ENCODE results near the gene DOC2A. TPM values are rescaled to one million over a fixed set of nuclear protein-coding genes. Genes with fewer than 3 reads are reported as not detected.

The DOC2A gene
- total RNA-seq = 0.33 TPM in 1 of 2 replicates, not detected in the other

DNA sequence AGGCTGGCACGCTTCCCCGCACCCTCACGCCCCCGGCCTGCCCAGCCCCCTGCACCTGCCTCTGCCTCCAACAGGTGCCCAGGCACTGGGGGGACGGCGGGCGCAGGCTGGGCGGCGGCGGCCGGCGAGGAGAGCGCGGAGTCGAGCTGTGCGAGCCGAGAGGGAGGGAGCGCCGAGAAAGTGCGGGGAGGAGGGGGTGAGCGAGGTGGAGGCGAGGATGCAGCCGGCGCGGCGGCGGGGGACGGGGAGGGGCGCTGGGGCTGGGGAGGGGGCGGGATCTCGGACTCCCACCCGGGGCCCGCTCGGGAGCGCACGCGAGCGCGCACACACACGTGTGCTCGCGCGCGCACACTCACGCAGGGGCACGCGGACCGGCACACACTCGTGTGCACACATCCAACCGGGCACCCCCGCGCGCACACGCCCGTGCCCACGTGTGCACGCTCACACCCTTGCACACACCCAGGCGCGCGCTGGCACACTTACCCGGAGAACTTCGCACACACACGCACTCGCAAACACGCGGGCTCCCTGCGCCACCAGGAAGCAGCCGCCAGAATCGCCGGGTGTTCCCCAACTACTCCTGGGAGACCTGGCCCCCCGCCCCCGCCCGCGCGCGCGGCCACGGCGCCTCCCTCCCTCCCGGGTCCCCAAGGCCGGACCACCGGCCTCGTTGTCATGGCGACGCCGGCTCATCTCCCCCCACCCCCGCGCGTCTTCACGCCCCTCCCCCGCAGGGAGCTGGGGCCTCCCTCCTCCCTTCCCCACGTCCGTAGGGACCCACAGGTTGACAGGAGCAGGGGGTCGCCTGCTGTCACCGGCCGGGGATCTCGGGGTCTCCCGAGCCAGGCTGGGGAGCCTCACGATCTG, at the start of gene DOC2A:
Gene DOC2A, minus strand, starts transcription at position 184 of the 870 bp plus-strand sequence. CDS start 805 bp downstream, outside the sequence.
- H3K27me3 ChIP-seq (ENCODE audit: control insufficient read depth, insufficient read depth, low read length) = peaks cover 32% of the 10 kb centered on the region

DNA sequence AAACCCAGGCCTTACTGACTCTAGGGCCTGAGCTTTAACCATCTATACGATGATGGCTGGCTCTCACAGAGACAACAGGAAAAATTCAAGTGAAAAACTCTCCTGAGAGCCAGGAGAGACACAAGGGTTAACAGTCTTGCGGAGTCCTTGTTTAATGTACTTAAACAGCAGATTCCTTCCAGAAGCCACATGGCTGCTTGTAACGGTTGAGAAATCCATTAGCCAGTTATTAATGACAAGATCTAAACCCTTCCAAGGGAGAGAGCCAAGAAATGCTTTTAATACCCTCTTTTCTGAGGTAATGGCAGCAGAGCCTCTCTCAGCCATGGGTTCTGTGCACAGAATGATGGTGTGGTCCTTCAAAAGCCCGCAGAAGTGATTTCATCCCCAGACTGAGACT, 49.5 kb upstream of the DOC2A start:
- Histone ChIP-seq H3K36me3 (ENCODE audit: control insufficient read depth, insufficient read depth, low read length) (no peaks in the 10 kb centered on the region), H3K27me3 (ENCODE audit: control insufficient read depth, insufficient read depth, low read length) (no peaks in the 10 kb centered on the region), H3K4me3 (ENCODE audit: low read depth, low read length) (no peak overlapping the region)
- TF ChIP-seq, protein P1, sequence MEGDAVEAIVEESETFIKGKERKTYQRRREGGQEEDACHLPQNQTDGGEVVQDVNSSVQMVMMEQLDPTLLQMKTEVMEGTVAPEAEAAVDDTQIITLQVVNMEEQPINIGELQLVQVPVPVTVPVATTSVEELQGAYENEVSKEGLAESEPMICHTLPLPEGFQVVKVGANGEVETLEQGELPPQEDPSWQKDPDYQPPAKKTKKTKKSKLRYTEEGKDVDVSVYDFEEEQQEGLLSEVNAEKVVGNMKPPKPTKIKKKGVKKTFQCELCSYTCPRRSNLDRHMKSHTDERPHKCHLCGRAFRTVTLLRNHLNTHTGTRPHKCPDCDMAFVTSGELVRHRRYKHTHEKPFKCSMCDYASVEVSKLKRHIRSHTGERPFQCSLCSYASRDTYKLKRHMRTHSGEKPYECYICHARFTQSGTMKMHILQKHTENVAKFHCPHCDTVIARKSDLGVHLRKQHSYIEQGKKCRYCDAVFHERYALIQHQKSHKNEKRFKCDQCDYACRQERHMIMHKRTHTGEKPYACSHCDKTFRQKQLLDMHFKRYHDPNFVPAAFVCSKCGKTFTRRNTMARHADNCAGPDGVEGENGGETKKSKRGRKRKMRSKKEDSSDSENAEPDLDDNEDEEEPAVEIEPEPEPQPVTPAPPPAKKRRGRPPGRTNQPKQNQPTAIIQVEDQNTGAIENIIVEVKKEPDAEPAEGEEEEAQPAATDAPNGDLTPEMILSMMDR (IDR thresholded peaks at IDR 0.05; ENCODE audit: insufficient read depth, low read length, poor library complexity, severe bottlenecking) = no peak
- DNase-seq (ENCODE audit: low read depth) = no peak

More for the DNA sequence above, at the start of gene DOC2A:
- TF ChIP-seq, protein P1 (IDR thresholded peaks at IDR 0.05; ENCODE audit: insufficient read depth, low read length, poor library complexity, severe bottlenecking) = no peak
- no peaks in the 10 kb centered on the region for H3K36me3 ChIP-seq (ENCODE audit: control insufficient read depth, insufficient read depth, low read length)
- no peak for DNase-seq (ENCODE audit: low read depth)
- H3K4me3 ChIP-seq (ENCODE audit: low read depth, low read length) = peak within 1 kb of the TSS; percentile 22

DNA sequence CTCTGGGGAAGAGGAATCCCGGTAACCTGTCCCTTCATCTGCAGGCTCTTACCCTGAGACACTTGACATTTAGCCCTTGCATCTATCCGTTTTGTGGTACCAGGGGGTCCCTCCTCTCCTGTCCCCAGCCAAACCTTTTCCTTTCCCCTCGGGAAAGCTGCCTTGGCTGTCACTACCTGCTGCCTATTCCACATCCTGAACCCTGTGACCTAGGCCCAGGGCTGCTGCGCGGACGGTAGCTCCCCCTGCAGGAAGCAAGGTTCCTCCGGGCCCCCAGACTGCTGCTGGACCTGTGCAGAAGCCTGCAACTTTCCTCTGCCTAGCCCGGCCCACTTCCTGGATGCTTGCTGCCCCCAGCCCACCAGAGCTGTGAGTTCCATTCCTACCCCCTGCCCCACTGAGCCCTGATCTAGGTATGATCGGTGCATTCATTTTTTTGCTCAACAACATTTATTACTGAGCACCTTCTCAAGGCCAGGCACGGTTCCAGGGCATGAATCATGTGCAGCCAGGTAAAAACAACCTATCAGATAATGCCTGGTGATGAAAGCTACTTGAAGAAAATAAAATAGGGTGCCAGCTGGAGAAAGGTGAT, 44.2 kb upstream of the DOC2A start:
- DNase-seq (ENCODE audit: low read depth) = no peak

DNA sequence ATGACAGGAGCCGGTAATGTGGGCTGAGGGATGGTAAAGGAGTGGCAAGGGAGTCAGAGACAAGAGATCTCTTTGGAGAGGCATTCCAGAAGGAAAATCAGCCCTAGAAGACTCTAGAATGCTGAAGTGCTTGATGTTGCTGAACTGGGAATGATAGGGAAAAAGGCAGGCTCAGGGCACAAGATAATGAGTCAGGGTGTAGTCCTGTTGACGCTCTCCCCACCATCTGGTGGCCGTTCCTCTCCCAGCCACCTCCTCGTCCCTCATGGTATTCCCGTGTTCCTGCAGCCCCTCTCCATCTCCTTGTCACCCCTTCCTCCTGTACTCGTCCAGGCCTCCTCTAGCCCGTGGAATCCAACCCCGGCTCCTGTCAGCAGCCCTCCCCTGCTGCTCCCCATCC, 43.6 kb upstream of the DOC2A start:
- Histone ChIP-seq H3K4me3 (ENCODE audit: low read depth, low read length) (no peak overlapping the region), H3K36me3 (ENCODE audit: control insufficient read depth, insufficient read depth, low read length) (no peaks in the 10 kb centered on the region), H3K27me3 (ENCODE audit: control insufficient read depth, insufficient read depth, low read length) (no peaks in the 10 kb centered on the region)
- DNase-seq (ENCODE audit: low read depth) = no peak
- TF ChIP-seq, protein P1 (IDR thresholded peaks at IDR 0.05; ENCODE audit: insufficient read depth, low read length, poor library complexity, severe bottlenecking) = no peak

More for the DNA sequence above, 44.2 kb upstream of the DOC2A start:
- TF ChIP-seq, protein P1 (IDR thresholded peaks at IDR 0.05; ENCODE audit: insufficient read depth, low read length, poor library complexity, severe bottlenecking) = peak; percentile 83
- H3K27me3 ChIP-seq (ENCODE audit: control insufficient read depth, insufficient read depth, low read length) = no peaks in the 10 kb centered on the region
- H3K4me3 ChIP-seq (ENCODE audit: low read depth, low read length) = no peak overlapping the region
- no peaks in the 10 kb centered on the region for H3K36me3 ChIP-seq (ENCODE audit: control insufficient read depth, insufficient read depth, low read length)

DNA sequence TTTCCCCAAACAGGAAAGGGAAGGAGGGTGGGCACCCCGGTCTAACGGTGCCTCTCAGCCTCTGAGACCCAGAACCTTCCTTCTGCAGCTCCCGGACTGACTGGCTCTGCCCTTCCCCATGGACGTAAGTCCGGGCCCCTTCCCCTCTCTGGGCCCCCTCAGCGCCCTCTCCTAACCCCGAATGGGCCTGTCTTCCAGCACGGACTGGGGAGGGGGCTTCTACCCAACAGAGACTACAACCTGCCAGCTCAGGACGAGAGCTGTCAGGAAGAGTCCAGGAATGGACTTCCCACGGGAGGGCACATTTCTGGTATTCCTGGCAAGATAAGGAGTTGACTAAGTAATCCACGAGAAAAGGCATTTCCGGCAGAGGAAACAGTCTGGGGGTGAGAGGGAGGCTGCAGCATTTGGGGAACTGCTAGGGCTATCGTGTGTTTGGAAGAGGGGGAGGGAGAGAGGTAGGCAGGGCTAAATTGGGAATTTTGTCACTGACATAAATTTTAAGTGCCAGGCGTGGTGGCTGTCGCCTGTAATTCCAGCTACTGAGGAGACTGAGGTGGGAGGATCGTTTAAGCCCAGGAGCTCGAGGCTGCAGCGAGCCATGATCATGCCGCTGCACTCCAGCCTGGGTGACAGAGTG, 42.7 kb upstream of the DOC2A start:
- no peaks in the 10 kb centered on the region for H3K27me3 ChIP-seq (ENCODE audit: control insufficient read depth, insufficient read depth, low read length)
- TF ChIP-seq, protein P1 (IDR thresholded peaks at IDR 0.05; ENCODE audit: insufficient read depth, low read length, poor library complexity, severe bottlenecking) = no peak
- DNase-seq (ENCODE audit: low read depth) = no peak

More for the DNA sequence above, 42.7 kb upstream of the DOC2A start:
- H3K4me3 ChIP-seq (ENCODE audit: low read depth, low read length) = peak overlapping the region; percentile 94
- H3K36me3 ChIP-seq (ENCODE audit: control insufficient read depth, insufficient read depth, low read length) = no peaks in the 10 kb centered on the region

Data from kidney epithelial cell (primary cell).